GM21367 (cell line): Measurements from ENCODE around the gene CNTNAP2.

Experiments used
- ATAC-seq: cut with Tn5 transposase; IDR thresholded peaks from one replicate; pipeline ENCODE4 v1.9.1; 2021; ENCODE audit not compliant: unreplicated experiment

Gene CNTNAP2

GRCh38 chr7:148108381-148108780 is 1991.8 kb downstream of the CNTNAP2 start:
- ATAC-seq = no peak

- ATAC-seq = no peak
Observed at GRCh38 chr7:148110097-148110868, 1993.7 kb downstream of the CNTNAP2 start.

- ATAC-seq = no peak
Observed at GRCh38 chr7:148114804-148115203, 1998.2 kb downstream of the CNTNAP2 start.

GRCh38 chr7:148115308-148115707 is 1998.7 kb downstream of the CNTNAP2 start:
- no peak for ATAC-seq

GRCh38 chr7:148116195-148116594 is 1999.6 kb downstream of the CNTNAP2 start:
- ATAC-seq = no peak

GRCh38 chr7:148116829-148117403 is 2000.3 kb downstream of the CNTNAP2 start:
- no peak for ATAC-seq

- ATAC-seq = no peak
Observed at GRCh38 chr7:148118371-148118770, 2001.8 kb downstream of the CNTNAP2 start.

- no peak for ATAC-seq
Observed at GRCh38 chr7:148121401-148121800, 2004.8 kb downstream of the CNTNAP2 start.

- ATAC-seq = no peak
Observed at GRCh38 chr7:148121847-148122246, 2005.2 kb downstream of the CNTNAP2 start.

- no peak for ATAC-seq
Observed at GRCh38 chr7:148124477-148124876, 2007.9 kb downstream of the CNTNAP2 start.

- no peak for ATAC-seq
Observed at GRCh38 chr7:148127374-148127773, 2010.8 kb downstream of the CNTNAP2 start.

- no peak for ATAC-seq
Observed at GRCh38 chr7:148129023-148129422, 2012.4 kb downstream of the CNTNAP2 start.

- ATAC-seq = no peak
Observed at GRCh38 chr7:148135116-148135515, 2018.5 kb downstream of the CNTNAP2 start.

- ATAC-seq = no peak
Observed at GRCh38 chr7:148135997-148136396, 2019.4 kb downstream of the CNTNAP2 start.

GRCh38 chr7:148142660-148143248 is 2026.2 kb downstream of the CNTNAP2 start:
- no peak for ATAC-seq

- no peak for ATAC-seq
Observed at GRCh38 chr7:148144827-148145226, 2028.2 kb downstream of the CNTNAP2 start.

GRCh38 chr7:148146346-148146745 is 2029.7 kb downstream of the CNTNAP2 start:
- no peak for ATAC-seq

- ATAC-seq = no peak
Observed at GRCh38 chr7:148147438-148147837, 2030.8 kb downstream of the CNTNAP2 start.

GRCh38 chr7:148148456-148148855 is 2031.9 kb downstream of the CNTNAP2 start:
- ATAC-seq = no peak

GRCh38 chr7:148149730-148150129 is 2033.1 kb downstream of the CNTNAP2 start:
- no peak for ATAC-seq

- ATAC-seq = no peak
Observed at GRCh38 chr7:148151778-148152177, 2035.2 kb downstream of the CNTNAP2 start.

- no peak for ATAC-seq
Observed at GRCh38 chr7:148153616-148154284, 2037.1 kb downstream of the CNTNAP2 start.
